GM12801 (cell line): Measurements from ENCODE around the gene DNER.

Experiments used
- CTCF ChIP-seq: IDR thresholded peaks from one replicate; pipeline ENCODE4 v1.5.1; 2011; ENCODE audit warnings: control low read depth; ENCODE audit not compliant: insufficient read length; ENCODE audit errors: extremely low read depth

The DNER gene

GRCh38 chr2:229725716-229726574, 11.6 kb upstream of the DNER start:
- TF ChIP-seq CTCF = no peak

GRCh38 chr2:229719926-229720647, 5.7 kb upstream of the DNER start:
- no peak for TF ChIP-seq CTCF

GRCh38 chr2:229718057-229718456, 3.7 kb upstream of the DNER start:
- TF ChIP-seq CTCF = no peak

- TF ChIP-seq CTCF = no peak
Measured at GRCh38 chr2:229715895-229716507, 1.6 kb upstream of the DNER start.

- no peak for TF ChIP-seq CTCF
Measured at GRCh38 chr2:229714736-229715541, 584 bp upstream of the DNER start.

- TF ChIP-seq CTCF = no peak
Measured at GRCh38 chr2:229713371-229714079, 830 bp downstream of the DNER start.
